HCT116 (cell line): ENCODE measurements around the gene CLDN3. TPM values are rescaled to one million over a fixed set of nuclear protein-coding genes. Genes with fewer than 3 reads are reported as not detected.
A peak's percentile ranks its signal among the peaks of the same experiment; 100 is the strongest.

Experiments
- ATAC-seq: fragments of 200-7000 bp; cut with Tn5 transposase; 2 replicates; pipeline ENCODE4 v1.9.1; 2020; ENCODE audit warnings: mild to moderate bottlenecking, moderate library complexity
- BruUV-seq: library from RNA; stranded (reverse); fragments of 400-500 nt; replicated peaks from 2 replicates; lab custom pipeline; 2021; lab: Mats Ljungman, UMichigan
- CTCF ChIA-PET: fragments of 300-600 bp; sonication (Branson Sonifier 250); formaldehyde crosslinking; loops from one replicate; lab custom pipeline; 2021; ENCODE audit warnings: antibody characterized with exemption; lab: Charles Lee
- POLR2A ChIA-PET: fragments of 300-600, 350-600 bp; sonication (Branson Sonifier 250); formaldehyde crosslinking; loops from one replicate; lab custom pipeline; 2021; ENCODE audit warnings: antibody characterized with exemption; lab: Charles Lee
- RAD21 ChIA-PET, 2 experiments: fragments of 300-600 bp; sonication (Branson Sonifier 250); formaldehyde crosslinking; loops; one replicate each; lab custom pipeline; 2023; ENCODE audit warnings: low total read pairs in 2 of 2; ENCODE audit not compliant: uncharacterized antibody in 2 of 2, unreplicated experiment in 2 of 2, low non-redundant PET in 1 of 2; lab: Charles Lee
- DNase-seq: peaks from one replicate; pipeline ENCODE4 v3.0.0-alpha.2; 2010; ENCODE audit warnings: low read depth, low spot score
- H2AFZ ChIP-seq: fragments of 200-600 bp; shearing (Covaris generic), sonication (generic); 2 replicates; pipeline ENCODE4 v1.6.1; 2017; ENCODE audit warnings: low read depth, mixed run types, mixed read lengths, antibody characterized with exemption, low read length; ENCODE audit not compliant: poor library complexity, severe bottlenecking
- H3K27ac ChIP-seq: 2 replicates; pipeline ENCODE4 v1.5.1; 2012; ENCODE audit warnings: low read depth, low read length
- H3K27me3 ChIP-seq: fragments of 200-600 bp; sonication (generic); 2 replicates; pipeline ENCODE4 v1.6.1; 2016; ENCODE audit warnings: mixed run types, low read length, mixed read lengths; ENCODE audit not compliant: insufficient read depth
- H3K36me3 ChIP-seq, 2 experiments: fragments of 200-500 bp in 1 of 2; fragments of 200-600 bp in 1 of 2; sonication (Bioruptor generic) in 1 of 2; sonication (generic) in 1 of 2; 2 replicates each; pipeline versions ENCODE4 v1.5.1 to v1.6.1; 2014 to 2016; ENCODE audit warnings: low read length in 2 of 2, inconsistent platforms in 1 of 2, mixed read lengths in 1 of 2, mixed run types in 1 of 2; ENCODE audit not compliant: insufficient read depth in 2 of 2, control insufficient read depth in 1 of 2
- H3K4me1 ChIP-seq, 2 experiments: fragments of 200-600 bp in 1 of 2; sonication (generic) in 1 of 2; 2 replicates each; pipeline versions ENCODE4 v1.5.1 to v1.6.1; 2012 to 2017; ENCODE audit warnings: low read length in 2 of 2, inconsistent platforms in 1 of 2, mild to moderate bottlenecking in 1 of 2, mixed read lengths in 1 of 2, mixed run types in 1 of 2, moderate library complexity in 1 of 2; ENCODE audit not compliant: insufficient read depth in 2 of 2, control insufficient read depth in 1 of 2
- H3K4me2 ChIP-seq: fragments of 200-600 bp; sonication (generic); 2 replicates; pipeline ENCODE4 v1.6.1; 2017; ENCODE audit warnings: mixed run types, low read length, mixed read lengths
- H3K4me3 ChIP-seq, 2 experiments: fragments of 200-600 bp in 1 of 2; sonication (generic) in 1 of 2; replicated peaks in 1 of 2; 2 replicates each; pipeline ENCODE4 v1.5.1; 2011 to 2016; ENCODE audit warnings: low read length in 2 of 2, control low read depth in 1 of 2, low read depth in 1 of 2, mild to moderate bottlenecking in 1 of 2, mixed read lengths in 1 of 2, mixed run types in 1 of 2
- H3K79me2 ChIP-seq: fragments of 200-600 bp; sonication (generic); 2 replicates; pipeline ENCODE4 v1.6.1; 2017; ENCODE audit warnings: mild to moderate bottlenecking, mixed run types, low read length, moderate library complexity, mixed read lengths; ENCODE audit not compliant: insufficient read depth
- H3K9ac ChIP-seq: fragments of 200-600 bp; sonication (generic); 2 replicates; pipeline ENCODE4 v1.6.1; 2016; ENCODE audit warnings: low read length, mixed read lengths
- H3K9me2 ChIP-seq: fragments of 200-600 bp; sonication (generic), shearing (Covaris generic); 2 replicates; pipeline ENCODE4 v1.6.1; 2017; ENCODE audit warnings: mixed run types, mild to moderate bottlenecking, moderate library complexity; ENCODE audit not compliant: insufficient read depth
- H3K9me3 ChIP-seq, 2 experiments: fragments of 200-500 bp in 1 of 2; fragments of 200-600 bp in 1 of 2; sonication (Bioruptor generic) in 1 of 2; sonication (generic) in 1 of 2; 2 replicates each; pipeline ENCODE4 v1.6.1; 2014 to 2017; ENCODE audit warnings: low read length in 2 of 2, mixed read lengths in 2 of 2, inconsistent platforms in 1 of 2, low read depth in 1 of 2, mild to moderate bottlenecking in 1 of 2, mixed run types in 1 of 2, moderate library complexity in 1 of 2; ENCODE audit not compliant: control insufficient read depth in 1 of 2, insufficient read depth in 1 of 2
- H4K20me1 ChIP-seq: fragments of 200-600 bp; sonication (generic), shearing (Covaris generic); 2 replicates; pipeline ENCODE4 v1.6.1; 2017; ENCODE audit warnings: mixed run types, mild to moderate bottlenecking, moderate library complexity; ENCODE audit not compliant: insufficient read depth
- CBX3 ChIP-seq: IDR thresholded peaks from 2 replicates; pipeline ENCODE4 v1.6.1; 2012; ENCODE audit warnings: low read depth
- EZH2phosphoT487 ChIP-seq: fragments of 200-600 bp; IDR thresholded peaks from 2 replicates; pipeline ENCODE4 v1.6.1; 2018; ENCODE audit warnings: antibody characterized with exemption, borderline replicate concordance
- POLR2A ChIP-seq: IDR thresholded peaks from 2 replicates; pipeline ENCODE4 v1.7.0; 2011; ENCODE audit warnings: borderline replicate concordance; ENCODE audit not compliant: insufficient read depth, insufficient read length; ENCODE audit errors: extremely low read depth
- RAD21 ChIP-seq: IDR thresholded peaks from 2 replicates; pipeline ENCODE4 v1.6.1; 2012; ENCODE audit warnings: low read depth, mild to moderate bottlenecking
- SIN3A ChIP-seq: IDR thresholded peaks from 2 replicates; pipeline ENCODE4 v1.6.1; 2012; ENCODE audit warnings: low read depth
- YY1 ChIP-seq: IDR thresholded peaks from 2 replicates; pipeline ENCODE4 v1.6.1; 2011; ENCODE audit warnings: low read length, low read depth, moderate library complexity, mild to moderate bottlenecking; ENCODE audit not compliant: insufficient replicate concordance; ENCODE audit errors: extremely low read depth
- ZFX ChIP-seq: fragments of 450-650 bp; IDR thresholded peaks from 2 replicates; pipeline ENCODE4 v1.6.1; 2017
- intact Hi-C: fragments of 100-400 bp; cut with micrococcal nuclease; formaldehyde crosslinking; loops from 2 replicates; pipeline ENCODE4 v1.10.0; 2022
- total RNA-seq: library from RNA; stranded (reverse); gene quantifications from one replicate; pipeline ENCODE4 v1.2.1, GENCODE V29; 2021; ENCODE audit not compliant: unreplicated experiment
- TF ChIP-seq, protein P1 (sequence below): IDR thresholded peaks from 2 replicates; pipeline ENCODE4 v1.6.1; 2012
- TF ChIP-seq, protein P2 (sequence below): IDR thresholded peaks from 2 replicates; pipeline ENCODE4 v1.6.1; 2012

CLDN3 gene
- total RNA-seq, 1 experiment from 2014 or later: 19.2 TPM

GRCh38 chr7:73817121-73817520 lies 47.1 kb upstream of the CLDN3 start (continued):
- TF ChIP-seq EZH2phosphoT487: no peak
- TF ChIP-seq, protein P1, sequence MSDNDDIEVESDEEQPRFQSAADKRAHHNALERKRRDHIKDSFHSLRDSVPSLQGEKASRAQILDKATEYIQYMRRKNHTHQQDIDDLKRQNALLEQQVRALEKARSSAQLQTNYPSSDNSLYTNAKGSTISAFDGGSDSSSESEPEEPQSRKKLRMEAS: no peak

GRCh38 chr7:73815436-73815835 lies 45.4 kb upstream of the CLDN3 start:
- no peaks in the 10 kb centered on the region for H3K36me3 ChIP-seq
- ChIA-PET RAD21 (no interaction called here), POLR2A (interaction anchor here (1.1 to 3.0 kb wide), 3 partner anchors 12 to 27 kb away, joined by 3 to 9 read pairs (median 3); partner anchors contain the start of gene METTL27)
- H3K9ac ChIP-seq: no peak overlapping the region
- H3K4me3 ChIP-seq: no peak overlapping the region
- H3K9me2 ChIP-seq: no peaks in the 10 kb centered on the region
- no peaks in the 10 kb centered on the region for H3K27me3 ChIP-seq
- no peak overlapping the region for H3K4me2 ChIP-seq
- DNase-seq (no peak), ATAC-seq (no peak)
- H3K9me3 ChIP-seq: no peaks in the 10 kb centered on the region
- H3K27ac ChIP-seq: no peak overlapping the region
- no peaks in the 10 kb centered on the region for H3K79me2 ChIP-seq
- no TSS peak for BruUV-seq
- peaks cover 20 to 58% of the 10 kb centered on the region in 2 experiments for H3K4me1 ChIP-seq
- H2AFZ ChIP-seq: no peak overlapping the region
- no peaks in the 10 kb centered on the region for H4K20me1 ChIP-seq
- TF ChIP-seq SIN3A (no peak), RAD21 (no peak), YY1 (no peak), POLR2A (no peak), CBX3 (no peak)
- TF ChIP-seq, protein P2, sequence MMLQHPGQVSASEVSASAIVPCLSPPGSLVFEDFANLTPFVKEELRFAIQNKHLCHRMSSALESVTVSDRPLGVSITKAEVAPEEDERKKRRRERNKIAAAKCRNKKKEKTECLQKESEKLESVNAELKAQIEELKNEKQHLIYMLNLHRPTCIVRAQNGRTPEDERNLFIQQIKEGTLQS: no peak
- TF ChIP-seq, all 23 proteins: peak for 0
- intact Hi-C loops: no loop called here
- CTCF ChIA-PET: interaction anchor here (1.0 kb wide), 1 partner anchor 12 kb away, joined by 3 read pairs; no protein-coding TSS in a partner anchor

GRCh38 chr7:73812996-73813395 lies 42.9 kb upstream of the CLDN3 start:
- BruUV-seq: no TSS peak

More at GRCh38 chr7:73812996-73813395, 42.9 kb upstream of the CLDN3 start:
- Histone ChIP-seq H3K9me2 (no peaks in the 10 kb centered on the region), H3K4me2 (no peak overlapping the region), H4K20me1 (no peaks in the 10 kb centered on the region), H3K27ac (no peak overlapping the region), H3K79me2 (no peaks in the 10 kb centered on the region), H3K4me3 (no peak overlapping the region), H3K36me3 (no peaks in the 10 kb centered on the region), H2AFZ (no peak overlapping the region), H3K27me3 (no peaks in the 10 kb centered on the region), H3K9me3 (no peaks in the 10 kb centered on the region), H3K4me1 (peaks cover 38 to 70% of the 10 kb centered on the region in 2 experiments), H3K9ac (no peak overlapping the region)
- CTCF ChIA-PET: no interaction called here
- POLR2A ChIA-PET: interaction anchor here (1.1 to 3.9 kb wide), 3 partner anchors 10 to 19 kb away, joined by 8 to 41 read pairs (median 8); partner anchors contain the start of gene CLDN4
- DNase-seq (no peak), ATAC-seq (no peak)
- intact Hi-C loops: no loop called here
- RAD21 ChIA-PET: no interaction called here
- TF ChIP-seq CBX3 (0 out of 2 replicates have a peak, but pooled peaks have one; percentile 18), ZFX (no peak)
- TF ChIP-seq, protein P1: no peak
